Stimulated activated CD8-positive, alpha-beta memory T cell treated with anti-CD3 and anti-CD28 coated beads, Interleukin-12 subunit alpha, Interleukin-12 subunit beta, amount 100 ng/mL, for 1 hour (primary cell): ENCODE data around the gene IQCN.

Experiments
- DNase-seq: peaks from one replicate; pipeline ENCODE4 v3.0.0-alpha.2; 2020; ENCODE audit warnings: low read depth

The IQCN gene

GRCh38 chr19:18233224-18233825 is 40.9 kb downstream of the IQCN start:
- DNase-seq = no peak

DNA sequence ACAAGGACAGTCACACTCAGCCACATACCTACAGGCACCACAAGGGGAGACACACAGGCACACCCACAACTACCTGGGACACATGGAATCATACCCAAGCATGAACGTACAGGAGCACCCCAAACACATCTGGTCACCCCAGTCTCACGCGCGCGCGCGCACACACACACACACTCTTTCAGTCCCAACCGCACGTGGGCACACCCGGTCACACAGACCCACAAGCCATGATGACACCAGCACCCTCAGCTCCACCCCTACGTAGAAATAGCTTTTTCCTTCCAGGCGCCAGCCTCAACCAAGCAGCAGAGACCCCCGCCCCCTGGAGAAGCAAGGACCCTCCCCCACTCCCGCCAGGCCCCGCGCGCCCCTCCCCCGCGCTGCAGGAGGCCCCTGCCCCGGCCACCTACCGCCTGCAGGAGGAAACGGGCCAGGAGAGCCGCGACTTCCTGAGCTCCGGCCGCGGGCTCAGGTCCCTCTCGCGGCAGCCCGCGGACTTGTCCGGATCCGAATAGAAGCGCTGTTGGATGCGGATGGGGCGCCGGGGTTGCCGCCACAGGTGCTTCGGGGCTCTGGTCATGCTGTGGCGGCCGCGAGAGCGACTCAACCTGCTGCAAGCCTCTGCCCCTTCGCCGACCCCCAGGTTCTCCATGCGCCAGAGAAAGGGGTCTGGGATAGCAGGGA is 41.6 kb downstream of the IQCN start:
- DNase-seq = no peak

DNA sequence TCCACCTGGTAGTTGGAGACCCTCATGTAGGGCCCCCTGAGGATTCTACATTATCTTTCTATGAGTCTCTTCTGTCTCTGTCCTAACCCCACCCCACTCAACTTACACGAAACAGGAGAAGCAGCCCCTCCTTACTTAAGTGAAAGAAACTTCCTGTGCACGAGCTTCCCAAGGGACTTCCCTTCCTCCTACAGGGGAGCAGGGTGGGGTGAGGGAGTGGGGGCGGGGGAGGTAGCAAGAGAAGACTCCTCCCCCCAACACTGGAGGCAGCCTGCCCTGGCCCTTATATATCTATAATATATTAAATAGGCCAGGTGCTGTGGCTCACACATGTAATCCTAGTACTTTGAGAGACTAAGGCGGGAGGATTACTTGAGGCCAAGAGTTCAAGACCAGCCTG is 42.5 kb downstream of the IQCN start:
- no peak for DNase-seq

- DNase-seq = no peak
These were observed 43.1 kb downstream of the IQCN start for GRCh38 chr19:18230941-18231734.

GRCh38 chr19:18229915-18230314 is 44.3 kb downstream of the IQCN start:
- no peak for DNase-seq

DNA sequence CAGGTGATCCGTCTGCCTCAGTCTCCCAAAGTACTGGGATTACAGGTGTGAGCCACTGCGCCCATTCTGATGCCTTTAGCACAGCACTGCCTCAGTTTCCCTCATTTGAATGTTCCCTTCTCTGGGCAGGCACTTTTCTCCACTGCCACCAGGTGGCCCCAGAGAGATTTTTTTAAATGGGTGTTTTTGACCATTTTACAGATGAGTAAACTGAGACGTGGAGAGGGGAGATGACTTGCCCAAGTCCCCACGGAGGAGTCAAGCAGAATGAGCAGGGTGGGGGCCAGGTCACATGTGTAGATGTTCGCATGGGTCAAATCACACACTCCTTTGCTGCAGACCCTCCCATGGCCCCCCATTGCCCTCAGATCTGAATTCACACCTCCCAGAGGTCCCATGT is 44.8 kb downstream of the IQCN start:
- no peak for DNase-seq

- no peak for DNase-seq
These were observed 46.4 kb downstream of the IQCN start for GRCh38 chr19:18227781-18228271.

- DNase-seq = no peak
These were observed 47.1 kb downstream of the IQCN start for GRCh38 chr19:18226956-18227780.

GRCh38 chr19:18225702-18226468 is 48.4 kb downstream of the IQCN start, which contains the start of gene PDE4C:
Gene PDE4C, minus strand, starts transcription at chr19:18226438. Its CDS starts 23 bp downstream, at chr19:18226415.
- no peak for DNase-seq

DNA sequence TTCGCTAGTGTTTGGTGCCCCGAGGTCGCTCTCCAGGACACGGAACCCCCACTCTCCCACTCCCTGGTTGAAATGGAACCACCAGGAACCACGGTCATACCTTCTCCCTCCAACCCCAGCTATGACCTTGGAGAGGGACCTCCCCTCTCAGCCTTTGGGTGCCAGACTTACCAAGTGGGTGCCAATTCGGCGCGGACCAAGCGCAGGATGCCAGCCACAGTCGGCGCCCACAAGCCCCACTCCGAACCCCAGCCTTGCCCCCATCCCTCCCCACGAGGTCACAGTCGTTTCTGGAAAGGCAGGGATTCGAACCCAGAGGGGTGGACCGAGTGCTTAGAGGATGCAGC is 48.9 kb downstream of the IQCN start:
- DNase-seq = no peak

- DNase-seq = peak; percentile 63
These were observed 49.5 kb downstream of the IQCN start for GRCh38 chr19:18224525-18225354.

DNA sequence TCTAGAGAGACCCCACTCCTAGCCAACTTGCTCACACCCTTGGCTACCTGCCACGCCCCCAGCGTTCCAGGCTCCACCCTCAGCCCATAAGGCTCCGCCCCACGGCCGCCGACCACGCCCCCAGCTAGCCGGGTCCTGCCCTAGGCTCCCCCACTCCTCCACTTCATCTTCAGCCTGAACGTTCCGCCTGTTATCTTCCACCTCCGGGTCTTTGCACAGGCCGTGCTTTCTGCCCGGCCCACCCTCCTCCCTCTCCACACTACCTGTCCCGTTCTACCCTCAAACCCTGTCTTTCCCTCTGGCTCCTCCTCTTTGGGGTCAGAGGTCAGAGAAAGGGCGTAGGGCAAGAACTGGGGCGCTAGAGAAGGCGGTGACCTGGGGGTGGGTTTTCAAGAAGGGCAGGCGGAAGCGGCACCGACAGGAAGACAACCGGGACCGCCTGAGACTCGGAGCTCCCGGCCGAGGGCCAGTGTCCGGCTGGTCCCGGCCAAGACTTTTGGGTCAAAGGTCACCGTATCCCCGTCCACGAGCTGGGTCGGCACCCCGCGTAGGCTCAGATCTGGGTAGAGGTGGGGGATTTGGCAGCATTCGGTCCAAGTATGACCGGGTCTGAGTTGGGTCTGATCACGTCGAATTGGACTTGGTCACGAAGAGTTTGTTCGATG is 50.3 kb downstream of the IQCN start:
- DNase-seq = no peak

DNA sequence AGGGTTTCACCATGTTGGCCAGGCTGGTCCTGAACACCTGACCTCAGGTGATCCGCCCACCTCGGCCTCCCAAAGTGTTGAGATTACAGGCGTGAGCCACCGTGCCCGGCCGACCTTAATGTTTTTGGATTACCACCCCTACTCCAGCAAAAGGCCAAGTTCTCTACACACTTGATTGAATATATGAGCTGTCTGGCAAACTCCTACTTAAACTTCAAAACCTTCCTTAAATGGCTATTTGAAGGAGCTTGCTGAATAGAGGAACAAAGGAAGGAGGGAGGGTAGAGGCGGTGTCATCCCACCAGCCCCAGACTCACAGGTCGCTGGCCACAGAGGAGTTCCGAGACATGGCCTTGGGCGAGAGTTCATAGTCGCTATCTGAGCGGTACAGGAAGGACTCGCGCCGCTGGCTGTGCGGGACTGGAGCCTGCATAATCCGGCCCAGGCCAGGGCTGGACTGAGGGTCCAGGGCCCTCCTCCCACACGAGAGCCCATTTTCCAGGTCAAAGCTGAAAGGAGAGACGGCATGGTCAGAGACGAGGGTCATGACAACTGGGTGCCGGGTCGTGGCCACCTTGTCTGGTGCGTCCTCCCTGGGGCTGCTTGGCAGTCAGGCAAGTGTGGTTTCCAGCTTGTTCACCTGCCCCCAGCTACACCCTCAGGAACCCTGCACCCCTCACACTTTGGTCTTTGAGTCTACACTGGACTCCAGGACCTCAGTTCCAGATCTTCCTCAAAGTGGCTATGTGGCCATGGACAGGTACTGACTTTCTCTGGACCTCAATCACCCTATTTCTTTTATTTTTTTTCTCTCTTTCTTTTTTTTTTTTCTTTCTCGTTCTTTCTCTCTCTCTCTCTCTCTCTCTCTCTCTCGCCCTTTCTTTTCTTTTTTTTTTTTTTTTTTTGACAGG is 52.2 kb downstream of the IQCN start:
- no peak for DNase-seq

DNA sequence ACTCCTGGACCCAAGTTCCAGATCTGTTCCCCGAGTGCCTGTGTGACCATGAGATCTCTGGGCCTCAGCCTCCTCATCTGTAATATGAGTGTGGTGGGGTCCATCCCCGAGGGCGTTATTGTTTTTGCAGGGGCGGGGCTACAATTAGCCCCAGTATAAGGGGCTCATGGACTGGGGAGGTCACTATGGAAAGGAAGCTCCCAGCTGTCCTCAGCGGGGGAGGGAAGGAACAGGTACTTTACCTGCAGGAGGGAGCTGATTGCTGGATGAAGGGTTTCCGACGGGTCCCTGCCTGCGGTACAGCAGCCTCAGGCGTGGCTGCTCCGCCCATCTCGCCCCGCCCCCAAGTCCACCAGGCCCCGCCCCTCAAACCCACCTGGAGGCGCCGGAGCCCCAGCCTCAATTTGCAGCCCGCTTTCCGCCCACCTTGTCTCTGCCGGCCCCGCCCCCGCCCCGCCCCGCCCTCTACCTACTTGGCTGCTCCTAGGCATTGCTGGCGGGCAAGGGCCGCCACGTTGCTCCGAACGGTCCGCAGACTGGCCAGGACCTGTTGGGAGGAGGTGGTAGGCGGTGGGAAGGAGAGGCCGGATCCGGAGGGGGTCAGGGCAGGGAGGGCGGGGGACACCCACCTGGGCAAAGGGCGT is 53.5 kb downstream of the IQCN start:
- DNase-seq = no peak

DNA sequence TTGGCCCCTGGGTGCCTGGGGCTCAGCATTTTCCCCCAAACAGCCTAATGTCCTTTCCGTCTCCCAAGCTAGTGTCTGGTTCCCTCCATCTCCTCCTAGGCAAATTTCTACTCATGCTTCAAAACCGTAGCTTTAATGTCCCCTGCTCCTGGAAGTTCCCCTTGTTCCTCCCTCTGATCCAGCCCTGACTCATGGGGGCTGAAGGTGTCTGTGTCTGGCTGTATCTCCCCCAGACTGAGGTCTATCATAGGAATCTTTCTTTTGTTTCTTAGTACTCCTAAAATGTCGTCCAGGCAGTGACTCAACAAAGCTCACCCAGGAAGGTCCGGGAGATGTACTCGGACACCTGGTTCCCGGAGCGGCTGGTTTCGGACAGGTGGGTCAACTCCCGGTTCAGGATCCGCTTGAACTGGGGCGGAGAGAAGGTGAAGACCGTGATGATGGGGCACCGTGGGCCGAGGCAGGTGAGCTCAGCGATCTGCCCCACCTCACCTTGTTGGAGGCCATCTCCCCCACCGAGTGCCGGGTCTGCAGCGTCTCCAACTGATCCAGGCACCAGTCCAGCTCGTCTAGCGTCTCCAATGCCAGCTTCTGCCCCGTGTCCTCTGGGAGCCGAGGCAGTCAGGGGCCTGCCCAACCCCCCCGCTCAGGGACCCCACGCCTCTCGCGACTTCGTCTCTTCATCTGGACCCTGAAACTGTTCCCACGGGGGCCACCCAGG is 54.2 kb downstream of the IQCN start:
- DNase-seq = no peak

GRCh38 chr19:18218600-18218999 is 55.7 kb downstream of the IQCN start:
- no peak for DNase-seq

DNA sequence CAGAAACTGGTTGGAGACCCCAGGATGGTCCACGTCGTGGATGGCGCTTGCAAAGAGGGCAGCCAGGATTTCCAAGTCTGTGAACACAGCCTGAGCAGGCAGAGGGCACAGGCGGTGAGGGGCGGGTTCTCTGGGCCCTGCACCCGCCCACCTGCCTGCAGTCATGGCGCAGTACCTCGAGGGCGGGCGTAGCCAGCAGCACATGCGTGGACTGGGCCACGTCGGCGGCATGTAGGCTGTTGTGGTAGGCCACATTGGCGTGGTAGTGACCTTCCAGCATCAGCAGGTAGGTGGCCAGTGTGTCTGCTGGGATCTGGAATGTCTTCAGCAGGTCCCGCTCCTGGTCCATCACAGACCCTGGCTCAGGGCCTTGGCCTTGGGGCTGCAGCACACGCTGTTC is 56.1 kb downstream of the IQCN start:
- DNase-seq = no peak

- DNase-seq = no peak
These were observed 57.5 kb downstream of the IQCN start for GRCh38 chr19:18216789-18217188.
